ENCODE data around the gene DCUN1D1. TPM values are rescaled to one million over a fixed set of nuclear protein-coding genes. Genes with fewer than 3 reads are reported as not detected.

DCUN1D1 gene
- total RNA-seq, 1 donor from 2014 or later = 64.6 TPM

GRCh38 chr3:182972387-182972786, 8.0 kb downstream of the DCUN1D1 start:
- Mint-ChIP-seq H3K4me1 (ENCODE audit: low read depth) (peaks cover 26% of the 10 kb centered on the region), H3K4me3 (ENCODE audit: low read depth) (no peak overlapping the region), H3K9me3 (ENCODE audit: low read depth) (no peaks in the 10 kb centered on the region), H3K27me3 (no peaks in the 10 kb centered on the region), H3K36me3 (ENCODE audit: insufficient read depth) (peaks cover 1% of the 10 kb centered on the region), H3K27ac (no peak overlapping the region)
- no peak for DNase-seq (ENCODE audit: low spot score, unreplicated experiment)
- TF ChIP-seq CTCF (IDR thresholded peaks at IDR 0.05; ENCODE audit: unreplicated experiment) = no peak

- Mint-ChIP-seq H3K27me3 (no peaks in the 10 kb centered on the region), H3K36me3 (ENCODE audit: insufficient read depth) (peaks cover 1% of the 10 kb centered on the region), H3K27ac (peak overlapping the region; percentile 80), H3K4me1 (ENCODE audit: low read depth) (peaks cover 28% of the 10 kb centered on the region), H3K4me3 (ENCODE audit: low read depth) (no peak overlapping the region), H3K9me3 (ENCODE audit: low read depth) (no peaks in the 10 kb centered on the region)
- no peak for DNase-seq (ENCODE audit: low spot score, unreplicated experiment)
- TF ChIP-seq CTCF (IDR thresholded peaks at IDR 0.05; ENCODE audit: unreplicated experiment) = no peak
These were observed 8.7 kb downstream of the DCUN1D1 start for GRCh38 chr3:182971637-182972036.

- Mint-ChIP-seq H3K27ac (peak overlapping the region; percentile 66), H3K4me3 (ENCODE audit: low read depth) (no peak overlapping the region), H3K4me1 (ENCODE audit: low read depth) (peaks cover 28% of the 10 kb centered on the region), H3K9me3 (ENCODE audit: low read depth) (no peaks in the 10 kb centered on the region), H3K27me3 (no peaks in the 10 kb centered on the region), H3K36me3 (ENCODE audit: insufficient read depth) (peaks cover 2% of the 10 kb centered on the region)
- no peak for DNase-seq (ENCODE audit: low spot score, unreplicated experiment)
- no peak for TF ChIP-seq CTCF (IDR thresholded peaks at IDR 0.05; ENCODE audit: unreplicated experiment)
These were observed 9.4 kb downstream of the DCUN1D1 start for GRCh38 chr3:182970811-182971418.

- Mint-ChIP-seq H3K4me3 (ENCODE audit: low read depth) (no peak overlapping the region), H3K9me3 (ENCODE audit: low read depth) (no peaks in the 10 kb centered on the region), H3K27ac (no peak overlapping the region), H3K36me3 (ENCODE audit: insufficient read depth) (peaks cover 1% of the 10 kb centered on the region), H3K27me3 (no peaks in the 10 kb centered on the region), H3K4me1 (ENCODE audit: low read depth) (peaks cover 26% of the 10 kb centered on the region)
- no peak for DNase-seq (ENCODE audit: low spot score, unreplicated experiment)
- no peak for TF ChIP-seq CTCF (IDR thresholded peaks at IDR 0.05; ENCODE audit: unreplicated experiment)
These were observed 10.5 kb downstream of the DCUN1D1 start for GRCh38 chr3:182969853-182970252.

GRCh38 chr3:182969277-182969676, 11.1 kb downstream of the DCUN1D1 start:
- peaks cover 2% of the 10 kb centered on the region for H3K36me3 Mint-ChIP-seq (ENCODE audit: insufficient read depth)
- H3K27me3 Mint-ChIP-seq = no peaks in the 10 kb centered on the region
- no peak for TF ChIP-seq CTCF (IDR thresholded peaks at IDR 0.05; ENCODE audit: unreplicated experiment)
- H3K4me3 Mint-ChIP-seq (ENCODE audit: low read depth) = no peak overlapping the region
- H3K27ac Mint-ChIP-seq = peak overlapping the region; percentile 19
- no peak for DNase-seq (ENCODE audit: low spot score, unreplicated experiment)
- H3K9me3 Mint-ChIP-seq (ENCODE audit: low read depth) = no peaks in the 10 kb centered on the region
- H3K4me1 Mint-ChIP-seq (ENCODE audit: low read depth) = peaks cover 28% of the 10 kb centered on the region
